HG03066 (cell line): ENCODE data around the gene NUDT7.

Source experiments
- ATAC-seq: cut with Tn5 transposase; IDR thresholded peaks from one replicate; pipeline ENCODE4 v1.9.1; 2021; ENCODE audit warnings: low read depth; ENCODE audit not compliant: unreplicated experiment

NUDT7 gene

DNA sequence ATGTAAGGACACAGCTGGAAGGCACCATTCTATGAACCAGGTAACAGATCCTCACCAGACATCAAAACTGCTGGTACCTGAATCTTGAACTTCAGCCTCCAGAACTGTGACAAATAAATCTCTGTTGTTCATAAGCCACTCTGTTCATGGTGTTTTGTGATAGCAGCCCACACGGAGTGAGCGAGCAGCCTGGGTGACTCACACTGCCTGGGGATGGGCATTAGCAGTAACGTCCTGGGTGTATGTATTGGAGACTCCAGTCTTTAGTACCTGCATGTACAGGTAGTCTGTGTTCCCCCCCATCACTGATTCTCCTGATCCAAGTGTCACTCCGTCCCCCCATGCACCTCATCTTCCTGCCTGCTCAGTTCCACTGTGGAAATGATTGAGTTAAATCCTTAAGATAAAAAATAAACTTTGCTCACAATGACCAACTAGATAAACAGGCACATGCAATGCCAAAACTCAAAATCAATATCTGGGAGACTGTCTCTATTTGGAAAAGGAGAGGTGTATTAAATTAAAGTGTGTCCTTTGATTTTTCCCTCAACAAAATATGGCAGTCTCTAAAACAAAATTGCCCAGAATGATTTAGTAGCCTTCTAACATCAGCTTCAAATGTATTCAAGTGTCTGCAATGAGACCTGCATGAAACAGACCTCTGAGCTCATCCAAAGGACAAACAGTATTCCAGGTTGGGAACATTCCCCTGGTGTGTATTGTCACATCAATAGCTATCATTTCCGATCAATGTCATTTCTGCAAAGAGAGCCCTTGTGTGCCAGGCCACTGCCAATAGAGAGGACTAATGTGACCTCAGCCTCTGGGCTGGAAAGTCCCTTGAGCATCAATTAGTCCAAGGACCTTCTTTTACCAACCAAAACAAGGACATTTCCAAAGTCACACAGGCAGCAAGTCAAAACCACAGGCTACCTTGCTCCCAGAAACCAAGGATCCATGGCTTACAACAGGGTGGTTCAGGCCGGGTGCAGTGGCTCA, 53.9 kb downstream of the NUDT7 start:
- no peak for ATAC-seq

DNA sequence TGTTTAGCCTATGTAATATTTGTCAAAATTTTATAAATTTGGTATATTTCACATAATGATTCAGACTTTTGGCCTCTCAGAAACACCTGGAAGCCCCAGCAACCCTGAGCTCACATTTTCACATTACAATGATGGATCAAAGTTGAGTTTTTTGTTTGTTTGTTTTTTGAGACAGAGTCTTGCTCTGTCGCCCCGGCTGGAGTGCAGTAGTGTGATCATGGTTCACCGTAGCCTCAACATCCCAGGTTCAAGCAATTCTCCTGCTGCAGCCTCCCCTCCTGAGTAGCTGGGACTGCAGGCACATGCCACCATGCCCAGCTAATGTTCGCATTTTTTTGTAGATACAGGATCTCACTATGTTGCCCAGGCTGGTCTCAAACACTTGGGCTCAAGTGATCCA, 55.4 kb downstream of the NUDT7 start:
- ATAC-seq, result no peak

DNA sequence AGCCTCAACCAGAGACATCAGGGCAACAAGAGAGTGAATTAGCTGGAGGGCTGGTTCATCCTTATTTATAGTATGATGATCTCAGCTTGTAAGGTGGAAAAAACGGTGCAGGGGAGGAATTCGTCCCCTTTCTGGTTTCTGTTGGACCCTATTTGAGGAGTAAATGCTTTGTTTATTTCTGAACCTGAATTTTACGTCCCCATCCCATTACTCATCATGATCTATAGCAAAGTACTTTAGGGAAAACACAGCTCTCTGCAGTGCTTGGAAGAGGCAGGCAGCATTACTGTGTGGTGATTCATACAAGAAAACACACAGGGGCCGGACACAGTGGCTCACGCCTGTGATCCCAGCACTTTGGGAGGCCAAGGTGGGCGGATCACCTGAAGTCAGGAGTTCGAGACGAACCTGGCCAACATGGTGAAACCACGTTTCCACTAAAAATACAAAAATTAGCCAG, 58.1 kb downstream of the NUDT7 start:
- no peak for ATAC-seq

DNA sequence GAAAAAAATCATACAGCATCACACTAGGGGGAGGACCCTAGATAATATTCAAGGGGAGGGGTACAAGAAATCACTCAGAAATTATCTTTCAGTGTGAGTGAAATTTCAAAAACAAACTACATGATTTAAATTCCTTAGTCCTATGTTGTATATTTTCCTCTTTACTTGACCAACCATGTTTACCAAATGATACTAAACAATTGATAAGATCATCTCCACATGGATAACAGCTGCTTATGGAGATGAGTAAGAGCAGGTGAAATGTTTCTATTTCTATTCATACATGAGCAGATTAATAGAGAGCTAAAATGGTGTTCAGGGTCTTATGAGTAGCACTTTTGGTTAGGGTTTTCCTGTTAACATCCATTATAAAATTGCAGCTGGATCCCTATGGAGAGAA, 58.8 kb downstream of the NUDT7 start:
- no peak for ATAC-seq

DNA sequence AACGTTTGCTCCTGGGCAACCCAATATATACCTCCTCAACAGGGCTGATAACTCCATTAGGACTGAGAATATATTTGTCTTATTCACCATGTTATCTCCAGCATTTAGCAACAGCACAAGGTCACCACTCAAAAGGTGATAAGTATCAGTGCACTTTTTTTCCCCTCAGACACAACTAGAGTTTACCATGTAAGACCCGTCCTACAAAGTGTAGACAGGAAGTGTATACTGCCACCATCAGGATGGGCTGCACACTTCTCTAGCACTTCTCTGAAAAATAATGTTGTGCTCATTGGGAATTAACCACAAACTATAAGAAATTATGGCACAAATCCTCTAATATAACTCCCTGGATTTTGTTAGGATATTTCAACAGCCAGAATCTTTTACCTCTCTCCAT, 60.4 kb downstream of the NUDT7 start:
- no peak for ATAC-seq

DNA sequence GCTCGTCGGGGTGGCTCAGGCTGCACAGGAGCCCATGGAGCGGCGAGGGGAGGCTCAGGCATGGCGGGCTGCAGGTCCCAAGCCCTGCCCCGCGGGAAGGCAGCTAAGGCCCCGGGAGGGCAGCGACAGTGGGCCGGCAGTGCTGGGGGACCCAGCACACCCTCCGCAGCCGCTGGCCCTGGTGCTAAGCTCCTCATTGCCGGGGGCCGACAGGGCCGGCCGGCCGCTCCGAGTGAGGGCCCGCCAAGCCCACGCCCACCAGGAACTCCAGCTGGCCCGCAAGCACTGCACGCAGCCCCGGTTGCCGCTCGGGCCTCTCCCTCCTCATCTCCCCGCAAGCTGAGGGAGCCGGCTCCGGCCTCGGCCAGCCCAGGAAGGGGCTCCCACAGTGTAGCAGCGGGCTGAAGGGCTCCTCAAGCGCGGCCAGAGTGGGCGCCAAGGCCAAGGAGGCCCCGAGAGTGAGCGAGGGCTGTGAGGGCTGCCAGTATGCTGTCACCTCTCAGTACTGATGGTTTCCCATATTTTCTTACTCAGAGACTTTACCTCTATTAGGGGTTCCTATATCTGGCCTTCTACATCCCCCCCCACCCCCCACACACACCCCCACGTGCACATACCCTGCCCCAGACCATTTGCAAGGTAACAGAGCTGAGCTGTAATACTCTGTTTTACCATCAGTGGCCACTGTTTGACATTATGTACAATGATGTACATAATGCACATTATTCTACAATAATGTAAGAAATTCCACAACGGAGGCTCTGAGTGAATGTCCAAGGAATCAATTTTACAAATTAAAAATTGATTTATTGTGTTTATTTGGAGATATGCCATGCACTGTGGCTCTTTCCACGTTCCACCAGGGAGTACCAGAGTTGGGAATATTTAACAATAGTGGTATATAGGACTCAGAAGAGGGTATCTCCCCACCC, 62.4 kb downstream of the NUDT7 start:
- no peak for ATAC-seq

DNA sequence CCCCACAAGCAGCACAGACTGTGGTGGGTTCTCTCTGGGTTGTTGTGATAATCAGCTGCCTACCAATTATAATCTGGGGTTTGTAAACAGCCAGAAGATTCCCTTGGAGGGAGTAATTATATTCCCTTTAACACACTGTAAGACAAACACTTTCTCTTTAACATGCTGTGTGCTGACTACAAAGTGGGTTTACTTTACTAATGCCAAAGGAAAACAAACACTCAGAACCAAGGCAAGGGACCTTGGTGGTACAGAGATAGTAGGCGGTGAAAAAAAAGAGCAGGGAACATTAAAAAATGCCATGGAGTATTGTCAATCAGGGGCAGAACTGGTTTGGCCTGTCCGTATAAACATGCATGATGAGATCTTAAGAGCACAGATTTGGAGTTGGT, 63.1 kb downstream of the NUDT7 start:
- ATAC-seq, result no peak

DNA sequence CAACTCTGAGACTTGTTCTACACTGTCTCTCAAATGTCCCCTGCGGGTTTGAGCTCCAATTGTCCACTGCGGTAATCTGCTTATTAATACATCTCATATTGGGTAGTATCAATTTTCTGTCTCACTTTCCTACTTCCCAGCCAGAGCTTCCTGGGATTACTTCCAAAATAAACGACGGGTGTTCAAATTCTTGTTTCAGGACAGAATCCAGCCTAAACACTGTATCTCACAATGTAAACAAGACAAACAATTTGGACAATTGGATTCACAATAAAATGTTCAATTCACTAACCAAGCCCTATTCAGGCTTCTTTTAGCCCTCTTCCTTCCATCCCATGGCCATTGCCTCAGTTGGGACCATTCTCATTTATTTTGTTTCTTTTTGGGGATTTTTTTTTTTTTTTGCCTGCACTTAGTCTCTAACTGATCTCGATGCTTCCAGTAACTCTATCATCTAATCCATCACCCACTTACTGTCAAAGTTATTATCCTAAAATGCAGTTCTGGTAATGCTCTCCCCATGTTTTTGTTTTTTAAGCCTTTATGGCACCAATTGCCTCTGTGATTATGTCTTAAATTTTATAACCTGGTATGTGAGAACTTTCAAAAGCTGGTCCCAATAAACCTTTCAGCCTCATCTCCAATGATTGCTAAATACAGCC, 64.0 kb downstream of the NUDT7 start:
- ATAC-seq, result no peak

DNA sequence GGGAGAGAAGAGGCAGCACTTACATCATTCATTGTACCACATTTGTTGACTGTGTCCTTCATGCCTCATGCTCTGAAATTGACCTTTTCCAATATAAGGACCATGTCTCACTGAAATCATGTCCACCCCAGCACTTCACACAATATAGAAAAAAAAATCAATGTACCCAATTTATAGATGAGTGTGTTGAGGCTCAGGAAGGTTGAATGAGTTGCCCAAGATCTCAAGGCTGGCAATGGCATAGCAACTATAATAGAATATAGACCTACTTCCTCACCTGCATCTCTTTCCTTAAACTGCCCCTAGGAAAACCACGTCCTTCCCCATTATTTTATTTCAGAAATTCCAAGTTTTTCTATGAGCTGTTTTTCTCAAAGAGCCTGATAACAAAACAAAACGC, 65.1 kb downstream of the NUDT7 start:
- ATAC-seq, result no peak

DNA sequence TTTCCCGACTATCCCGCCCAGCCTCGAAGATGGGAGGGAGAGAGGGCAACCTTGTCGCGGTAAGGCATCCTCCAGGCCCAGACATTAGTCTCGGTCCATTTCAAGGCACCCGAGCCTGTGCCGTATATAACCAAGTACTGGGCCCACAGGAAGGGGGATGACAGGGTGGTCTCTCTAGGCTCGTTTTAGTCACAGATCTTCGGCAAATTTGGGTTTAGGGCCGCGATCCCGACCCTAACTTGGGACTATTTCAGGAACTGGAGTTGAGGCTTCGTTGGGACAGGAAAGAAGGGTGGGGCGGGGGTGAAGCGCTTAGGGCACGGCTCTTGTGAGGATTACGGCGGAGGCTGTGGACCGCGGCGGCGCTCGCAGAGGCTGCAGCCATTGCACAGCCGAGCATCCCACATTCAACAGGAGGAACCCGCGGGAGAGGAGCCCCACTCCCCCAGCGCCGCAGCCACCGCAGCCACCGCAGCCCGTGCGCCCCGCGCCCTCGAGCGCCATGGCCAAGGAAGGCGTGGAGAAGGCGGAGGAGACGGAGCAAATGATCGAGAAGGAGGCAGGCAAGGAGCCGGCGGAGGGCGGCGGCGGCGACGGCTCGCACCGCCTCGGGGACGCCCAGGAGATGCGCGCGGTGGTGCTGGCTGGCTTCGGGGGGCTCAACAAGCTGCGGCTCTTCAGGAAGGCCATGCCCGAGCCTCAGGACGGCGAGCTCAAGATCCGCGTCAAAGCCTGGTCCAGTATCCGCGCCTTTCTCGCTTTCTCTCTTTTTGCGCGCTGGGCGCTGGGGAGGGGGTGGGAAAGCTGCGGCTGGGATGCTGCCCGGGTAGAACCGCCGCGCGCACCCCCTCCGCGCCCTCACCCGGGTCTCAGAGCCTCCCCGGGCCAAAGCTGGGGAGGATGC, 66.1 kb downstream of the NUDT7 start, which contains the start of gene VAT1L:
Gene VAT1L, plus strand, starts transcription at position 384 of the 904 bp plus-strand sequence. Its CDS starts 119 bp downstream, at position 503.
- no peak for ATAC-seq

DNA sequence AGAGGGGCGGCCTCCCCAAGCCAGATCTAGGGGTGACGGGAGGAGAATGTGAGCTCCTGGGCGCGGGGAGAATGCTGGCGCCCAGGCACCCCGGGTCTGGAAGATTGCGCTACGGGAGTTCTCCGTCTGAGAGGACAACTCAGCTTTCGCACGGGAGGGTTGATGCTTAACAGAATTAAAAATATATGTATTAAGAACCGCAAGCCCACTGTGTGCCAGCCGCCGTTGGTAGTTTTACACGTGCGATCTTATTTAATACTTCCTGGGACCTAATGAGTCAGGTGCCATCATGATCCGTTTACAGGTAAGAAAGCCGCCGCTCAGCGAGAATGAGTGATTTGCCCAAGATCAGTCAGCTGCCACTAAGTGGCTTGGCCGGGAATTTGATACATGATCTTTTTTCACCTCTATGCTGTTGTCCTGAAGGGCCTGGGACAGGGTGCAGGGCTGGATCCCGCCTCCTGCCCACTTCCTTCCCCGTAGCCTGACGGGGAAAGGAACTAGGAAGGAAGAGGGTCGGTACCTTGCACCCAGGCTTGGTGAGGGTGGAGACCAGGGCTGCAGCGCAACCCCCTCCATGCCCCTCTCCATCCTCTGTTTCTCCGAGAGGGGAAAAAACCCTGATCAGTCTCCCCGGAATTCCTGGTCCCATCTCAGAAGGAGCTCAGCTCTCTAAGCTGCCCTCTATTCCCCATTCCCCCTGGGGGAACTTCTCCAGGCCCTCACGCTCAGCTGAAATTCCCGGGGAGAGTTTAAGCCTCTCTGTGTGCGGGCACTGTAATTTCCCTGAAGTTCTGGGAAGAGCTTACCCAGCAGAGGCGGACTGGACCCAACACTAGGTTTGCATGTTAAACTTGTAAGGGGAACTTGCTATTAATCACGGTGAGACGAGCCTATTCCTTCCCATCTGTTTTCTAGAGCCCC, 67.0 kb downstream of the NUDT7 start:
- no peak for ATAC-seq

DNA sequence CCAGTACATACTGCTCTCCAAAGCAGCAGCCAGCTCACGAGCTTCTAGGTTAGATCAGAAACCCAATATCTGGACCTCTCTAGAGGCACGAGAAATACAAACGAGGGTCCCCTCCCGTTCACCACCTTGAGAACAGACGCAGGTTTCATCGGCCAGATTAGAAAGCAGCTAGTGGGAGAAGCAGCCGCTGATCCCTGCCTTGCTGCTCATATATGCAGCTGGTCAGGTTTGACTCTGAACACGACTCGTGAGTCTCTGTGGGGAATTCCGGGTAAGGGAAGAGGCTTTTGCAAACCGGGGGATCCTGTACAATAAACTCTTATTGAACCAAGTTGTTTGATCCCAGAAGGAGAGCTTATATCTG, 67.7 kb downstream of the NUDT7 start:
- no peak for ATAC-seq

DNA sequence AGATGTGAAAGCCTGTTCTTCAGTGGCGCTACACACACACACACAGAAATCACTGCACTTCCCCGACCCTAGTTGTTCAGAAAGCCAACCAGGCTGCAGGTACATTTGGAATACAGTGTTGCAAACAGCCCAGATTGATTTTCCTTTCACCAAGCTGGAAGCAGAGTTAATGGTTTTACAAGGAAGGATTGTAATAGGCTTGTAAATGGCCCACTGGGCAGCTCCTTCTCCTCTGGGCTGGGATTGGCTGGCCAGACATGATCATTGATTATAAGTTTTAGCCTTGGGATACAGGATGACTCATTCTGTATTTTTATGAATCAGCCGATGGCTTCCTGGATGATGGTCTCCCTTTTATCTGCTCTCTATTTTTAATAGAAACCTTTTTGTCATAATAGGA, 68.6 kb downstream of the NUDT7 start:
- ATAC-seq, result no peak
